ENCODE results near the gene BASP1. TPM values are rescaled to one million over a fixed set of nuclear protein-coding genes. Genes with fewer than 3 reads are reported as not detected.
A peak's percentile ranks its signal among the peaks of the same experiment; 100 is the strongest.

BASP1 gene
- total RNA-seq, result 84.1 and 86.3 TPM in 2 replicates
- long read RNA-seq, partial matches to known transcripts, result 0 of 3 reads
- long read RNA-seq, other reads (novel, unspliced or antisense), result 3 of 3 reads

GRCh38 chr5:17217493-17218352 is at the start of gene BASP1:
BASP1 (plus strand) TSS chr5:17217631; CDS start chr5:17275217, 57,586 bp downstream.
- peak; percentile 63 for DNase-seq (ENCODE audit: low spot score, unreplicated experiment)
- no peaks in the 10 kb centered on the region for H3K27me3 Mint-ChIP-seq
- peak within 1 kb of the TSS; percentile 97 for H3K27ac Mint-ChIP-seq
- H3K4me1 Mint-ChIP-seq (ENCODE audit: low read depth), result peaks cover 18% of the 10 kb centered on the region
- H3K4me3 Mint-ChIP-seq (ENCODE audit: low read depth), result peak within 1 kb of the TSS; percentile 96
- peaks cover 4% of the 10 kb centered on the region for H3K36me3 Mint-ChIP-seq (ENCODE audit: insufficient read depth)
- TF ChIP-seq CTCF (IDR thresholded peaks at IDR 0.05; ENCODE audit: unreplicated experiment), result no peak
- H3K9me3 Mint-ChIP-seq (ENCODE audit: low read depth), result no peaks in the 10 kb centered on the region

- no peaks in the 10 kb centered on the region for H3K36me3 Mint-ChIP-seq (ENCODE audit: insufficient read depth)
- no peak overlapping the region for H3K27ac Mint-ChIP-seq
- H3K27me3 Mint-ChIP-seq, result peaks cover 3% of the 10 kb centered on the region
Measured at GRCh38 chr5:17169507-17169906, 47.9 kb upstream of the BASP1 start.

GRCh38 chr5:17172791-17173190 is 44.6 kb upstream of the BASP1 start:
- TF ChIP-seq CTCF (IDR thresholded peaks at IDR 0.05; ENCODE audit: unreplicated experiment), result no peak
- Mint-ChIP-seq H3K4me3 (ENCODE audit: low read depth) (no peak overlapping the region), H3K9me3 (ENCODE audit: low read depth) (no peaks in the 10 kb centered on the region), H3K27ac (no peak overlapping the region), H3K4me1 (ENCODE audit: low read depth) (peaks cover 4% of the 10 kb centered on the region), H3K36me3 (ENCODE audit: insufficient read depth) (no peaks in the 10 kb centered on the region), H3K27me3 (peaks cover 3% of the 10 kb centered on the region)
- no peak for DNase-seq (ENCODE audit: low spot score, unreplicated experiment)

More at GRCh38 chr5:17169507-17169906, 47.9 kb upstream of the BASP1 start:
- no peak overlapping the region for H3K4me3 Mint-ChIP-seq (ENCODE audit: low read depth)
- TF ChIP-seq CTCF (IDR thresholded peaks at IDR 0.05; ENCODE audit: unreplicated experiment), result no peak
- DNase-seq (ENCODE audit: low spot score, unreplicated experiment), result no peak
- peaks cover 3% of the 10 kb centered on the region for H3K4me1 Mint-ChIP-seq (ENCODE audit: low read depth)
- no peaks in the 10 kb centered on the region for H3K9me3 Mint-ChIP-seq (ENCODE audit: low read depth)

- no peaks in the 10 kb centered on the region for H3K9me3 Mint-ChIP-seq (ENCODE audit: low read depth)
- H3K4me3 Mint-ChIP-seq (ENCODE audit: low read depth), result no peak overlapping the region
- no peaks in the 10 kb centered on the region for H3K36me3 Mint-ChIP-seq (ENCODE audit: insufficient read depth)
- H3K27me3 Mint-ChIP-seq, result no peaks in the 10 kb centered on the region
- peaks cover 9% of the 10 kb centered on the region for H3K4me1 Mint-ChIP-seq (ENCODE audit: low read depth)
- DNase-seq (ENCODE audit: low spot score, unreplicated experiment), result no peak
- no peak for TF ChIP-seq CTCF (IDR thresholded peaks at IDR 0.05; ENCODE audit: unreplicated experiment)
- no peak overlapping the region for H3K27ac Mint-ChIP-seq
Measured at GRCh38 chr5:17174965-17175364, 42.5 kb upstream of the BASP1 start.

- H3K27ac Mint-ChIP-seq, result no peak overlapping the region
- peaks cover 9% of the 10 kb centered on the region for H3K4me1 Mint-ChIP-seq (ENCODE audit: low read depth)
- no peak for DNase-seq (ENCODE audit: low spot score, unreplicated experiment)
- H3K4me3 Mint-ChIP-seq (ENCODE audit: low read depth), result no peak overlapping the region
- no peaks in the 10 kb centered on the region for H3K27me3 Mint-ChIP-seq
- H3K36me3 Mint-ChIP-seq (ENCODE audit: insufficient read depth), result no peaks in the 10 kb centered on the region
- no peak for TF ChIP-seq CTCF (IDR thresholded peaks at IDR 0.05; ENCODE audit: unreplicated experiment)
- no peaks in the 10 kb centered on the region for H3K9me3 Mint-ChIP-seq (ENCODE audit: low read depth)
Measured at GRCh38 chr5:17177501-17178372, 39.7 kb upstream of the BASP1 start.

Data from progenitor cell of endocrine pancreas (in vitro differentiated cells).